Fibroblast of mammary gland (primary cell): Measurements from ENCODE around the gene SLC35F4.

Experiments used
- DNase-seq: peaks from one replicate; pipeline ENCODE4 v3.0.0-alpha.2; 2010; ENCODE audit warnings: low read depth
- H3K4me3 ChIP-seq: 2 replicates; pipeline ENCODE4 v1.5.1; 2011; ENCODE audit warnings: low read depth, mild to moderate bottlenecking, low read length, moderate library complexity; ENCODE audit not compliant: control insufficient read depth
- CTCF ChIP-seq: conservative IDR thresholded peaks from 2 replicates; pipeline ENCODE4 v1.5.1; 2011; ENCODE audit warnings: low read depth, low read length, inconsistent platforms; ENCODE audit not compliant: control insufficient read depth, insufficient read depth

Gene SLC35F4

GRCh38 chr14:57833323-57833722, 32.6 kb downstream of the SLC35F4 start:
- peak; percentile 99 for DNase-seq
- H3K4me3 ChIP-seq: no peak overlapping the region
- TF ChIP-seq CTCF: no peak

GRCh38 chr14:57831981-57832380, 33.9 kb downstream of the SLC35F4 start:
- TF ChIP-seq CTCF: no peak
- peak; percentile 34 for DNase-seq
- H3K4me3 ChIP-seq: no peak overlapping the region

GRCh38 chr14:57828713-57829112, 37.2 kb downstream of the SLC35F4 start:
- H3K4me3 ChIP-seq: no peak overlapping the region
- no peak for DNase-seq
- TF ChIP-seq CTCF: no peak

- TF ChIP-seq CTCF: no peak
- DNase-seq: no peak
- no peak overlapping the region for H3K4me3 ChIP-seq
These were observed 42.8 kb downstream of the SLC35F4 start for GRCh38 chr14:57823015-57823660.

- H3K4me3 ChIP-seq: no peak overlapping the region
- no peak for TF ChIP-seq CTCF
- DNase-seq: no peak
These were observed 43.8 kb downstream of the SLC35F4 start for GRCh38 chr14:57822081-57822480.

GRCh38 chr14:57820581-57820980, 45.3 kb downstream of the SLC35F4 start:
- DNase-seq: no peak
- no peak overlapping the region for H3K4me3 ChIP-seq
- no peak for TF ChIP-seq CTCF

GRCh38 chr14:57818511-57818910, 47.4 kb downstream of the SLC35F4 start:
- no peak for TF ChIP-seq CTCF
- H3K4me3 ChIP-seq: no peak overlapping the region
- no peak for DNase-seq
